K562 (cell line): ENCODE results near the gene SCRN2. TPM values are rescaled to one million over a fixed set of nuclear protein-coding genes. Genes with fewer than 3 reads are reported as not detected.
A peak's percentile ranks its signal among the peaks of the same experiment; 100 is the strongest.

Source experiments
- ARID2 ChIP-seq: fragments of 450-650 bp; IDR thresholded peaks from 2 replicates; pipeline ENCODE4 v1.6.1; 2017; ENCODE audit warnings: antibody characterized with exemption, mild to moderate bottlenecking
- CHCHD3 ChIP-seq: fragments of 250-450 bp; sonication (Bioruptor Pico); IDR thresholded peaks from 2 replicates; pipeline ENCODE4 v2.1.2; 2022; ENCODE audit warnings: mild to moderate bottlenecking
- DIDO1 ChIP-seq: fragments of 450-650 bp; IDR thresholded peaks from 2 replicates; pipeline ENCODE4 v1.6.1; 2016; ENCODE audit warnings: low read depth, missing biosample characterization, missing genetic modification characterization
- FOS ChIP-seq: IDR thresholded peaks from 3 replicates; pipeline ENCODE4 v1.6.1; 2011; ENCODE audit not compliant: insufficient read length; ENCODE audit errors: extremely low read depth
- FOXA3 ChIP-seq, 2 experiments: fragments of 450-650 bp in 1 of 2; sonication (generic) in 1 of 2; formaldehyde crosslinking; IDR thresholded peaks in 1 of 2; conservative IDR thresholded peaks in 1 of 2; 2 replicates each; pipeline versions ENCODE4 v1.4.0 to v1.8.0; 2020 to 2022; ENCODE audit warnings: mild to moderate bottlenecking in 2 of 2, missing genetic modification reagents in 1 of 2
- GTF2A2 ChIP-seq: IDR thresholded peaks from 2 replicates; pipeline ENCODE4 v1.6.1; 2016; ENCODE audit warnings: mild to moderate bottlenecking, missing genetic modification characterization, missing compliant biosample characterization
- HNRNPL ChIP-seq: fragments of 200-400 bp; formaldehyde crosslinking; IDR thresholded peaks from 2 replicates; pipeline ENCODE4 v1.6.1; 2017; ENCODE audit warnings: low read depth, mild to moderate bottlenecking, low read length
- KAT7 ChIP-seq: sonication (generic); formaldehyde crosslinking; IDR thresholded peaks from 2 replicates; pipeline ENCODE4 v1.8.0; 2022; ENCODE audit warnings: missing genetic modification reagents, mild to moderate bottlenecking, borderline replicate concordance
- MTA1 ChIP-seq: fragments of 450-650 bp; IDR thresholded peaks from 2 replicates; pipeline ENCODE4 v1.6.1; 2017; ENCODE audit warnings: borderline replicate concordance
- MYC ChIP-seq, 2 experiments: fragments of 250-450 bp in 1 of 2; sonication (Bioruptor Pico) in 1 of 2; IDR thresholded peaks; 2 replicates each; pipeline versions ENCODE4 v1.5.1 to v1.6.1; 2012 to 2021; ENCODE audit warnings: low read depth in 2 of 2, borderline replicate concordance in 1 of 2, improper control_type of control experiment in 1 of 2, low read length in 1 of 2, mild to moderate bottlenecking in 1 of 2, moderate library complexity in 1 of 2
- PHF21A ChIP-seq: fragments of 450-650 bp; IDR thresholded peaks from 2 replicates; pipeline ENCODE4 v1.6.1; 2017; ENCODE audit warnings: low read depth, borderline replicate concordance
- SAP30 ChIP-seq: fragments of 200-600 bp; sonication (generic); IDR thresholded peaks from 2 replicates; pipeline ENCODE4 v1.6.1; 2012; ENCODE audit warnings: borderline replicate concordance, low read depth, mild to moderate bottlenecking, moderate library complexity, low read length, control low read depth, inconsistent platforms; ENCODE audit not compliant: insufficient read depth, poor library complexity, severe bottlenecking
- SRF ChIP-seq, 2 experiments: fragments of 250-450, 450-650 bp in 1 of 2; sonication (Bioruptor Pico) in 1 of 2; sonication (generic) in 1 of 2; formaldehyde crosslinking; IDR thresholded peaks; 2 replicates each; pipeline versions ENCODE4 v1.5.0 to v1.5.1; 2020 to 2022; ENCODE audit warnings: mild to moderate bottlenecking in 1 of 2, missing genetic modification reagents in 1 of 2
- ZBED1 ChIP-seq: IDR thresholded peaks from 2 replicates; pipeline ENCODE4 v1.6.1; 2014
- ZNF212 ChIP-seq: fragments of 450-650 bp; formaldehyde crosslinking; IDR thresholded peaks from 2 replicates; pipeline ENCODE4 v1.4.0; 2020; ENCODE audit warnings: mild to moderate bottlenecking
- ZNF24 ChIP-seq: fragments of 450-650 bp; IDR thresholded peaks from 2 replicates; pipeline ENCODE4 v1.6.1; 2016
- polyA plus RNA-seq, 8 experiments: library from polyadenylated mRNA; depleted of rRNA in 4 of 8; stranded (reverse) in 5 of 8; unstranded in 3 of 8; fragments of >200 nt; fragmentation: Nextera tagmentation in 2 of 8; fragmentation: Illumina TruSeq in 1 of 8; extraction: Ambion mirVana in 2 of 8; extraction: Trizol in 1 of 8; gene quantifications; 2 replicates each; pipeline versions ENCODE4 v1.2.1 to v1.2.3, GENCODE V29; 2011 to 2014; ENCODE audit warnings: inconsistent platforms in 1 of 8, missing spikeins in 1 of 8
- total RNA-seq, 7 experiments: library from RNA; depleted of rRNA in 6 of 7; stranded (reverse); fragments of >200 nt in 6 of 7; fragmentation: Illumina TruSeq in 2 of 7; extraction: Trizol in 2 of 7; gene quantifications; 2 replicates each; pipeline versions ENCODE4 v1.2.1 to v1.2.3, GENCODE V29; 2011 to 2021; ENCODE audit warnings: low replicate concordance in 1 of 7
- TF ChIP-seq, protein P1 (sequence below), 2 experiments: fragments of 450-650 bp; IDR thresholded peaks; 2 replicates each; pipeline ENCODE4 v1.6.1; 2018; ENCODE audit warnings: mild to moderate bottlenecking in 2 of 2, low read depth in 1 of 2; ENCODE audit not compliant: partially characterized antibody in 2 of 2
- TF ChIP-seq, protein P2 (sequence below), 2 experiments: fragments of 450-650 bp in 1 of 2; sonication (generic) in 1 of 2; formaldehyde crosslinking in 1 of 2; IDR thresholded peaks in 1 of 2; conservative IDR thresholded peaks in 1 of 2; 2 replicates each; pipeline versions ENCODE4 v1.6.1 to v1.8.1; 2016 to 2023; ENCODE audit warnings: mild to moderate bottlenecking in 2 of 2, moderate library complexity in 2 of 2, inconsistent platforms in 1 of 2, missing genetic modification reagents in 1 of 2
- TF ChIP-seq, protein P3 (sequence below): fragments of 450-650 bp; formaldehyde crosslinking; IDR thresholded peaks from 2 replicates; pipeline ENCODE4 v1.4.0; 2022; ENCODE audit warnings: missing genetic modification characterization
- TF ChIP-seq, protein P4 (sequence below): sonication (generic); formaldehyde crosslinking; IDR thresholded peaks from 2 replicates; pipeline ENCODE4 v1.9.0; 2022; ENCODE audit warnings: mild to moderate bottlenecking, missing genetic modification reagents

SCRN2 gene
- total and polyA plus RNA-seq, 9 of the 15 experiments (the other 6 are each of a cell fraction or from before 2014, with no cell fraction given): 0.25 to 32.9 (median 13.6) TPM

DNA sequence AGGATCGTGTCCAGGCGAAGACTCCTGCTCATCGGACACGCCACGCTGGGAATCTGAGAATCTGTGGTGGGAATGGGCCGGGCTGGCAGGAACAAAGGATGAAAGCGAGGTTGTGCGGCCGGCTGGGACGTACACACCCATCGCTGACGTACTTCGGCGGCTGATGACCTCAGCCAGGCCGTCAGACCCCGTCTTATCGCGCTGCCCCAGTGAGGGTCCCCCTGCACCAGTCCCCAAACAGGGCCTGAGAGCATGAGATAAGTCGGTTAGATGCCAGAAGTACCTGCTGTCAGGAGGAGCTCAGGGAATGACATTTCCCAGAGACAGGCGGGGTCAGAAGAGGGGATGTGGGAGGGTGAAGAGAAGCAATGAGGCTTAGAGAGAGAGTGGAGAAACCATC is 25.9 kb upstream of the SCRN2 start (continued):
- TF ChIP-seq, protein P1, sequence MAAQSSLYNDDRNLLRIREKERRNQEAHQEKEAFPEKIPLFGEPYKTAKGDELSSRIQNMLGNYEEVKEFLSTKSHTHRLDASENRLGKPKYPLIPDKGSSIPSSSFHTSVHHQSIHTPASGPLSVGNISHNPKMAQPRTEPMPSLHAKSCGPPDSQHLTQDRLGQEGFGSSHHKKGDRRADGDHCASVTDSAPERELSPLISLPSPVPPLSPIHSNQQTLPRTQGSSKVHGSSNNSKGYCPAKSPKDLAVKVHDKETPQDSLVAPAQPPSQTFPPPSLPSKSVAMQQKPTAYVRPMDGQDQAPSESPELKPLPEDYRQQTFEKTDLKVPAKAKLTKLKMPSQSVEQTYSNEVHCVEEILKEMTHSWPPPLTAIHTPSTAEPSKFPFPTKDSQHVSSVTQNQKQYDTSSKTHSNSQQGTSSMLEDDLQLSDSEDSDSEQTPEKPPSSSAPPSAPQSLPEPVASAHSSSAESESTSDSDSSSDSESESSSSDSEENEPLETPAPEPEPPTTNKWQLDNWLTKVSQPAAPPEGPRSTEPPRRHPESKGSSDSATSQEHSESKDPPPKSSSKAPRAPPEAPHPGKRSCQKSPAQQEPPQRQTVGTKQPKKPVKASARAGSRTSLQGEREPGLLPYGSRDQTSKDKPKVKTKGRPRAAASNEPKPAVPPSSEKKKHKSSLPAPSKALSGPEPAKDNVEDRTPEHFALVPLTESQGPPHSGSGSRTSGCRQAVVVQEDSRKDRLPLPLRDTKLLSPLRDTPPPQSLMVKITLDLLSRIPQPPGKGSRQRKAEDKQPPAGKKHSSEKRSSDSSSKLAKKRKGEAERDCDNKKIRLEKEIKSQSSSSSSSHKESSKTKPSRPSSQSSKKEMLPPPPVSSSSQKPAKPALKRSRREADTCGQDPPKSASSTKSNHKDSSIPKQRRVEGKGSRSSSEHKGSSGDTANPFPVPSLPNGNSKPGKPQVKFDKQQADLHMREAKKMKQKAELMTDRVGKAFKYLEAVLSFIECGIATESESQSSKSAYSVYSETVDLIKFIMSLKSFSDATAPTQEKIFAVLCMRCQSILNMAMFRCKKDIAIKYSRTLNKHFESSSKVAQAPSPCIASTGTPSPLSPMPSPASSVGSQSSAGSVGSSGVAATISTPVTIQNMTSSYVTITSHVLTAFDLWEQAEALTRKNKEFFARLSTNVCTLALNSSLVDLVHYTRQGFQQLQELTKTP (IDR thresholded peaks at IDR 0.05; ENCODE audit: low read depth in 1 of 2, partially characterized antibody in 2 of 2): peak in 1 of 2 experiments; percentile 90
- TF ChIP-seq MTA1 (peak; percentile 91; the same call in 1 of the 2 replicates), CHCHD3 (CRISPR knock-in tag) (no peak), ARID2 (no peak), SRF (CRISPR knock-in tag; IDR thresholded peaks at IDR 0.05) (peak in 1 of 2 experiments; percentile 31; a peak in 1 of 4 replicates), FOS (peak; percentile 19), SAP30 (no peak), GTF2A2 (tag) (no peak), DIDO1 (tag) (peak; percentile 49; the same call in 1 of the 2 replicates), KAT7 (CRISPR knock-in tag) (0 out of 2 replicates have a peak, but pooled peaks have one; percentile 69), PHF21A (0 out of 2 replicates have a peak, but pooled peaks have one; percentile 85), ZNF24 (peak; percentile 83), FOXA3 (CRISPR knock-in tag; conservative IDR thresholded peaks at IDR 0.05 in 1 of 2, IDR thresholded peaks at IDR 0.05 in 1 of 2) (peak in 1 of 2 experiments; percentile 54; a peak in 1 of 4 replicates), ZBED1 (peak; percentile 85), MYC (IDR thresholded peaks at IDR 0.05; ENCODE audit: low read depth, low read length) (peak; percentile 67), MYC (CRISPR knock-in tag; IDR thresholded peaks at IDR 0.05; ENCODE audit: borderline replicate concordance, low read depth) (no peak), HNRNPL (no peak), ZNF212 (CRISPR knock-in tag) (no peak)
- TF ChIP-seq, protein P2, sequence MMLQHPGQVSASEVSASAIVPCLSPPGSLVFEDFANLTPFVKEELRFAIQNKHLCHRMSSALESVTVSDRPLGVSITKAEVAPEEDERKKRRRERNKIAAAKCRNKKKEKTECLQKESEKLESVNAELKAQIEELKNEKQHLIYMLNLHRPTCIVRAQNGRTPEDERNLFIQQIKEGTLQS (IDR thresholded peaks at IDR 0.05): peak; percentile 98
- TF ChIP-seq, protein P2 (CRISPR knock-in tag; conservative IDR thresholded peaks at IDR 0.05): peak; percentile 98
- TF ChIP-seq, protein P3, sequence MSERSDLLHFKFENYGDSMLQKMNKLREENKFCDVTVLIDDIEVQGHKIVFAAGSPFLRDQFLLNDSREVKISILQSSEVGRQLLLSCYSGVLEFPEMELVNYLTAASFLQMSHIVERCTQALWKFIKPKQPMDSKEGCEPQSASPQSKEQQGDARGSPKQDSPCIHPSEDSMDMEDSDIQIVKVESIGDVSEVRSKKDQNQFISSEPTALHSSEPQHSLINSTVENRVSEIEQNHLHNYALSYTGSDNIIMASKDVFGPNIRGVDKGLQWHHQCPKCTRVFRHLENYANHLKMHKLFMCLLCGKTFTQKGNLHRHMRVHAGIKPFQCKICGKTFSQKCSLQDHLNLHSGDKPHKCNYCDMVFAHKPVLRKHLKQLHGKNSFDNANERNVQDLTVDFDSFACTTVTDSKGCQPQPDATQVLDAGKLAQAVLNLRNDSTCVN (CRISPR knock-in tag): peak; percentile 78; the same call in 1 of the 2 replicates
- TF ChIP-seq, protein P4, sequence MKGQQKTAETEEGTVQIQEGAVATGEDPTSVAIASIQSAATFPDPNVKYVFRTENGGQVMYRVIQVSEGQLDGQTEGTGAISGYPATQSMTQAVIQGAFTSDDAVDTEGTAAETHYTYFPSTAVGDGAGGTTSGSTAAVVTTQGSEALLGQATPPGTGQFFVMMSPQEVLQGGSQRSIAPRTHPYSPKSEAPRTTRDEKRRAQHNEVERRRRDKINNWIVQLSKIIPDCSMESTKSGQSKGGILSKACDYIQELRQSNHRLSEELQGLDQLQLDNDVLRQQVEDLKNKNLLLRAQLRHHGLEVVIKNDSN: no peak
